Activated CD8-positive, alpha-beta T cell treated with anti-CD3 and anti-CD28 coated beads, Interleukin-2, amount 10 ng/mL, durations not matched to agents 7 days and 5 days (primary cell): ENCODE results near the gene LCN1. TPM values are rescaled to one million over a fixed set of nuclear protein-coding genes. Genes with fewer than 3 reads are reported as not detected.
A peak's percentile ranks its signal among the peaks of the same experiment; 100 is the strongest.

Experiments used
- ATAC-seq: fragments of 150-1000 bp; cut with Tn5 transposase; one replicate; pipeline ENCODE4 v1.10.0; 2021; ENCODE audit warnings: moderate library complexity
- CTCF ChIA-PET: fragments of 350-600 bp; sonication (Branson Sonifier 250); formaldehyde crosslinking; loops from one replicate; lab custom pipeline; 2021; ENCODE audit warnings: antibody characterized with exemption; lab: Charles Lee
- POLR2A ChIA-PET: fragments of 350-600 bp; sonication (Branson Sonifier 250); formaldehyde crosslinking; loops from one replicate; lab custom pipeline; 2021; ENCODE audit warnings: antibody characterized with exemption; lab: Charles Lee
- DNase-seq: peaks from one replicate; pipeline ENCODE4 v3.0.0-alpha.2; 2020
- H3K27ac Mint-ChIP-seq: one replicate; pipeline ENCODE4 v1.8.0; 2021; ENCODE audit warnings: mild to moderate bottlenecking, mixed read lengths
- H3K27me3 Mint-ChIP-seq: one replicate; pipeline ENCODE4 v1.8.0; 2021; ENCODE audit warnings: low read depth, mixed read lengths
- H3K36me3 Mint-ChIP-seq: one replicate; pipeline ENCODE4 v1.8.0; 2021; ENCODE audit warnings: low read depth, mixed read lengths
- H3K4me1 Mint-ChIP-seq: one replicate; pipeline ENCODE4 v1.8.0; 2021; ENCODE audit warnings: low read depth, mixed read lengths
- H3K4me3 Mint-ChIP-seq: one replicate; pipeline ENCODE4 v1.8.0; 2021; ENCODE audit warnings: mild to moderate bottlenecking, mixed read lengths
- H3K9me3 Mint-ChIP-seq: one replicate; pipeline ENCODE4 v1.8.0; 2022; ENCODE audit warnings: mixed read lengths; ENCODE audit not compliant: insufficient read depth
- total RNA-seq, 2 experiments: library from RNA; stranded (reverse); gene quantifications; one replicate each; pipeline ENCODE4 v1.2.3, GENCODE V29; 2021

LCN1 gene
- not detected for total RNA-seq

GRCh38 chr9:135520916-135521607 lies at the start of gene LCN1:
TSS of gene LCN1 (plus strand) at chr9:135521440. CDS start at chr9:135521498, 58 bp downstream.
- DNase-seq (no peak), ATAC-seq (no peak)
- H3K4me1 Mint-ChIP-seq: peaks cover 3% of the 10 kb centered on the region
- peaks cover 18% of the 10 kb centered on the region for H3K27me3 Mint-ChIP-seq
- ChIA-PET CTCF (no interaction called here), POLR2A (no interaction called here)
- H3K27ac Mint-ChIP-seq: no peak within 1 kb of the TSS
- H3K4me3 Mint-ChIP-seq: no peak within 1 kb of the TSS
- no peaks in the 10 kb centered on the region for H3K9me3 Mint-ChIP-seq
- no peaks in the 10 kb centered on the region for H3K36me3 Mint-ChIP-seq

- Mint-ChIP-seq H3K36me3 (no peaks in the 10 kb centered on the region), H3K9me3 (no peaks in the 10 kb centered on the region), H3K27me3 (peaks cover 9% of the 10 kb centered on the region), H3K4me3 (no peak overlapping the region), H3K4me1 (peaks cover 3% of the 10 kb centered on the region), H3K27ac (no peak overlapping the region)
- POLR2A ChIA-PET: no interaction called here
- CTCF ChIA-PET: no interaction called here
- ATAC-seq (no peak), DNase-seq (no peak)
These were observed 49.2 kb upstream of the LCN1 start for GRCh38 chr9:135471791-135472640.

GRCh38 chr9:135473972-135474543 lies 47.2 kb upstream of the LCN1 start:
- POLR2A ChIA-PET: no interaction called here
- H3K4me1 Mint-ChIP-seq: peaks cover 5% of the 10 kb centered on the region
- H3K4me3 Mint-ChIP-seq: no peak overlapping the region
- H3K27me3 Mint-ChIP-seq: peaks cover 19% of the 10 kb centered on the region
- no peak for DNase-seq
- CTCF ChIA-PET: no interaction called here
- H3K9me3 Mint-ChIP-seq: no peaks in the 10 kb centered on the region
- H3K36me3 Mint-ChIP-seq: peaks cover 2% of the 10 kb centered on the region
- no peak overlapping the region for H3K27ac Mint-ChIP-seq
- no peak for ATAC-seq

- POLR2A ChIA-PET: no interaction called here
- H3K4me3 Mint-ChIP-seq: no peak overlapping the region
- peaks cover 18% of the 10 kb centered on the region for H3K27me3 Mint-ChIP-seq
These were observed 46.3 kb upstream of the LCN1 start for GRCh38 chr9:135474915-135475314.

GRCh38 chr9:135476561-135477355 lies 44.5 kb upstream of the LCN1 start:
- H3K9me3 Mint-ChIP-seq: no peaks in the 10 kb centered on the region
- CTCF ChIA-PET: no interaction called here
- H3K4me1 Mint-ChIP-seq: peaks cover 3% of the 10 kb centered on the region

More at GRCh38 chr9:135474915-135475314, 46.3 kb upstream of the LCN1 start:
- peaks cover 2% of the 10 kb centered on the region for H3K36me3 Mint-ChIP-seq
- CTCF ChIA-PET: no interaction called here
- no peak for DNase-seq
- ATAC-seq: no peak
- H3K9me3 Mint-ChIP-seq: no peaks in the 10 kb centered on the region
- peaks cover 3% of the 10 kb centered on the region for H3K4me1 Mint-ChIP-seq
- no peak overlapping the region for H3K27ac Mint-ChIP-seq

GRCh38 chr9:135478191-135478590 lies 43.0 kb upstream of the LCN1 start:
- POLR2A ChIA-PET: no interaction called here

More at GRCh38 chr9:135476561-135477355, 44.5 kb upstream of the LCN1 start:
- POLR2A ChIA-PET: no interaction called here
- ATAC-seq: no peak
- no peak overlapping the region for H3K27ac Mint-ChIP-seq
- peaks cover 2% of the 10 kb centered on the region for H3K36me3 Mint-ChIP-seq
- no peak for DNase-seq
- no peak overlapping the region for H3K4me3 Mint-ChIP-seq
- peaks cover 22% of the 10 kb centered on the region for H3K27me3 Mint-ChIP-seq

GRCh38 chr9:135478829-135479468 lies 42.3 kb upstream of the LCN1 start:
- peak overlapping the region; percentile 68 for H3K4me3 Mint-ChIP-seq
- H3K9me3 Mint-ChIP-seq: no peaks in the 10 kb centered on the region
- peaks cover 2% of the 10 kb centered on the region for H3K36me3 Mint-ChIP-seq
- no peak for DNase-seq
- peaks cover 3% of the 10 kb centered on the region for H3K4me1 Mint-ChIP-seq
- ChIA-PET CTCF (no interaction called here), POLR2A (no interaction called here)
- peak; percentile 21 for ATAC-seq
- no peak overlapping the region for H3K27ac Mint-ChIP-seq
- H3K27me3 Mint-ChIP-seq: peaks cover 34% of the 10 kb centered on the region

More at GRCh38 chr9:135478191-135478590, 43.0 kb upstream of the LCN1 start:
- Mint-ChIP-seq H3K27me3 (peaks cover 32% of the 10 kb centered on the region), H3K36me3 (peaks cover 2% of the 10 kb centered on the region), H3K9me3 (no peaks in the 10 kb centered on the region), H3K27ac (no peak overlapping the region), H3K4me3 (no peak overlapping the region), H3K4me1 (peaks cover 3% of the 10 kb centered on the region)
- no peak for ATAC-seq
- CTCF ChIA-PET: no interaction called here
- no peak for DNase-seq

GRCh38 chr9:135479469-135480052 lies 41.7 kb upstream of the LCN1 start, which contains the start of gene PPP1R26:
TSS of gene PPP1R26 (plus strand) at chr9:135479782. CDS start at chr9:135484511, 4,729 bp downstream.
- POLR2A ChIA-PET: no interaction called here
- Mint-ChIP-seq H3K9me3 (no peaks in the 10 kb centered on the region), H3K4me1 (peaks cover 3% of the 10 kb centered on the region), H3K36me3 (peaks cover 2% of the 10 kb centered on the region), H3K4me3 (peak within 1 kb of the TSS; percentile 68), H3K27me3 (peaks cover 34% of the 10 kb centered on the region), H3K27ac (no peak within 1 kb of the TSS)
- CTCF ChIA-PET: no interaction called here
- ATAC-seq (peak; percentile 9), DNase-seq (no peak)

- DNase-seq: no peak
- peak; percentile 35 for ATAC-seq
- Mint-ChIP-seq H3K27ac (no peak overlapping the region), H3K9me3 (no peaks in the 10 kb centered on the region), H3K27me3 (peaks cover 34% of the 10 kb centered on the region), H3K4me3 (no peak overlapping the region), H3K36me3 (peaks cover 2% of the 10 kb centered on the region), H3K4me1 (peaks cover 3% of the 10 kb centered on the region)
- ChIA-PET CTCF (interaction anchor here (1.1 kb wide), 1 partner anchor 19 kb away, joined by 3 read pairs; no protein-coding TSS in a partner anchor), POLR2A (no interaction called here)
These were observed 40.9 kb upstream of the LCN1 start for GRCh38 chr9:135480071-135480939.

- peaks cover 34% of the 10 kb centered on the region for H3K27me3 Mint-ChIP-seq
- DNase-seq (no peak), ATAC-seq (no peak)
- ChIA-PET POLR2A (no interaction called here), CTCF (interaction anchor here (1.1 kb wide), 1 partner anchor 18 kb away, joined by 3 read pairs; no protein-coding TSS in a partner anchor)
- peaks cover 2% of the 10 kb centered on the region for H3K36me3 Mint-ChIP-seq
- H3K4me3 Mint-ChIP-seq: no peak overlapping the region
- peaks cover 3% of the 10 kb centered on the region for H3K4me1 Mint-ChIP-seq
- H3K9me3 Mint-ChIP-seq: no peaks in the 10 kb centered on the region
- no peak overlapping the region for H3K27ac Mint-ChIP-seq
These were observed 40.3 kb upstream of the LCN1 start for GRCh38 chr9:135480940-135481310.
